GM10248 (cell line): ENCODE data around the gene GTF2B.
"Not testable (repeated sequence)": the region's sequence is repeated elsewhere in the genome, so short reads cannot be mapped to it uniquely, and the experiment has no call there.

Source experiments
- CTCF ChIA-PET: fragments of 300-600 bp; sonication (Branson Sonifier 250); formaldehyde crosslinking; extraction: SDS; loops from one replicate; lab custom pipeline; 2021; ENCODE audit warnings: antibody characterized with exemption; lab: Yijun Ruan, JAX
- POLR2A ChIA-PET: fragments of 350-650 bp; sonication (Branson Sonifier 250); formaldehyde crosslinking; extraction: SDS; loops from one replicate; lab custom pipeline; 2020; ENCODE audit warnings: antibody characterized with exemption; lab: Yijun Ruan, JAX
- DNase-seq: peaks from one replicate; pipeline ENCODE4 v3.0.0; 2012; ENCODE audit errors: extremely low spot score
- TF ChIP-seq, protein P1 (sequence below): IDR thresholded peaks from 2 replicates; pipeline ENCODE4 v1.5.1; 2012; ENCODE audit warnings: mild to moderate bottlenecking, low read depth; ENCODE audit errors: extremely low read depth, missing control alignments, control extremely low read depth

The GTF2B gene

DNA sequence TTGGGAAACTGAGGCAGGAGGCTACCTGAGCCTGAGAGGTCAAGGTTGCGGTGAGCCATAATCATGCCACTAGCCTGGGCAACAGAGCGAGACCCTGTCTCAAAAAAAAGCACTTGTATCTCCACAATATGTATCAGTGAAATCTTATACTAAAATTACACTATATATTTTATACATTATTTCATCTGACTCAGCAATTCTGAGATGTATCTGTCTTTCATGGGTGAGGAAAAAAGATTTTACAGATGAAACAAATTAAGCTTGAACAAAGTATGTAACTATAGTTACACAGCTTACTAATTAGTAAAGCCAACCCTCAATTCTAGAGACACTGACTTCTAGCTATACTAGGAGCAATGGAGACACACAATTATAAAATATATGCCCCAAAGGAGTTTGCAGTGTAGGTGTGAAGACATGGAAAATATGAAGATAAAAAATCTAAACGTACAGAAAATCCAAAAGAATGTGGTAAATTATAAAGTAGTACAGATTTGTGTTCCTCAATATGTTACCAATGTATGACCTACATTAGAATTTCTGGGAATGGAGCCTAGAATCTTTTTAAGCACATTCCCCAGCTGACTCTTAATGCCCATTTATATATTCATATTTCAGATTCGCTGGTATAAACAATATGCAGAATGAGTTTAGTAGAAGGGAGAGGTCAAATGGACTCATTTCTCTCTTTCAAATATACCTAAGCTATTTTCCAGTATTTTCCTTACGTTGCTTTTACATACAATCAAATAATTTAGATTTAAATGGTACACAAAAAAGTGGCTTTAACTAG is 14.6 kb downstream of the GTF2B start:
- ChIA-PET CTCF (interaction anchor here (0.7 to 6.1 kb wide), 27 partner anchors 8 to 697 kb away, joined by 3 to 142 read pairs (median 4); partner anchors contain the start of genes GTF2B and PKN2), POLR2A (interaction anchor here (1.0 kb wide), 1 partner anchor 13 kb away, joined by 6 read pairs; no protein-coding TSS in a partner anchor)
- no peak for DNase-seq
- TF ChIP-seq, protein P1, sequence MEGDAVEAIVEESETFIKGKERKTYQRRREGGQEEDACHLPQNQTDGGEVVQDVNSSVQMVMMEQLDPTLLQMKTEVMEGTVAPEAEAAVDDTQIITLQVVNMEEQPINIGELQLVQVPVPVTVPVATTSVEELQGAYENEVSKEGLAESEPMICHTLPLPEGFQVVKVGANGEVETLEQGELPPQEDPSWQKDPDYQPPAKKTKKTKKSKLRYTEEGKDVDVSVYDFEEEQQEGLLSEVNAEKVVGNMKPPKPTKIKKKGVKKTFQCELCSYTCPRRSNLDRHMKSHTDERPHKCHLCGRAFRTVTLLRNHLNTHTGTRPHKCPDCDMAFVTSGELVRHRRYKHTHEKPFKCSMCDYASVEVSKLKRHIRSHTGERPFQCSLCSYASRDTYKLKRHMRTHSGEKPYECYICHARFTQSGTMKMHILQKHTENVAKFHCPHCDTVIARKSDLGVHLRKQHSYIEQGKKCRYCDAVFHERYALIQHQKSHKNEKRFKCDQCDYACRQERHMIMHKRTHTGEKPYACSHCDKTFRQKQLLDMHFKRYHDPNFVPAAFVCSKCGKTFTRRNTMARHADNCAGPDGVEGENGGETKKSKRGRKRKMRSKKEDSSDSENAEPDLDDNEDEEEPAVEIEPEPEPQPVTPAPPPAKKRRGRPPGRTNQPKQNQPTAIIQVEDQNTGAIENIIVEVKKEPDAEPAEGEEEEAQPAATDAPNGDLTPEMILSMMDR: no peak

DNA sequence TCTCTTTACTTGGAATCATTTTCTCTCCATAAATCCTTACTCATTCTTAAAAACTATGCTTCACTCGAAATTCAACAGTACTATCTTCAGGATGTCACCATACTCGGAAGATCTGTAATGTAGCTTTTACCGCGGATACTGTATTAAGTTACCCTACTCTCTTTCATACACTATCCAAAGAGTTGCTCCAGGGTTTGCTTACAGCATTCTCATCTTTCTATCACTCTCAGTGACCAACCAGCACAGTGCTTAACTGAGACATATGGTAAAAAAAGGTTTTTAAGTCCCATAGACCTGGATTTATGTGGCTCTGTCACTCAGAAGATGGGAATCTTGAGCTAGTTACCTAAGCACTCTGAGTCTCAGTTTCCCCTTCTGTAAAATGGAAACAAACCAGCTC is 15.8 kb downstream of the GTF2B start:
- no peak for DNase-seq
- CTCF ChIA-PET: interaction anchor here (1.2 to 6.1 kb wide), 7 partner anchors 9 to 266 kb away, joined by 3 to 142 read pairs (median 12); partner anchors contain the start of gene GTF2B
- TF ChIP-seq, protein P1: no peak
- POLR2A ChIA-PET: interaction anchor here (0.5 to 1.1 kb wide), 2 partner anchors 16 to 19 kb away, joined by 3 read pairs; partner anchors contain the start of gene GTF2B

DNA sequence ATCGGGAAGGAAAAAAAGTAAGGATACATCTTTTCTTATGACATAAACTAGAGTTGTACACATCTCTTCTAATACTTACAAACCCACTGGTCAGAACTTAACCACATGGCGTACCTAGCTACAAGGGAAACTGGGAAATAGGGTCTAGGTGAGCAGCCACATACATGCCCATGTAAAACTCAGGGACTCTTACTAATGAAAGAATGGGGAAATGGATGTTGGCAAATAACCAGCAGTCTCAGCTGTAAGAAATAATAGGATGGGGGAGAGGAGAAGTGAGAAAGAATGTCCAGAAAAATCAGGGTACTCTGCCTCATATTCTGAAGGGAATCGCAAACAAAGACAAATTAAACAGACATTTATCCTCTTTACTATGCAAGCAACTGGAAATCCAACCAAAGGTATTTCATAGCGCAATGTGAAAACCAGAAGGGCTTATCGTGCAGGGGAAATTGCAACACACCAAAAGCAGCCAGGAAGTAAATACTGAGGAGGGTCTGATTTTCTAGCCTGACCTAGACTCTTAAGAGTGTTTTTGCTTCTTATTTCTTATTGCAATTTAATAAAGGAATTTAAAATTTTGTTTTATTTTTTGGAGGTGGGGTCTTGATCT is 17.5 kb downstream of the GTF2B start:
- CTCF ChIA-PET: interaction anchor here (0.7 to 6.1 kb wide), 4 partner anchors 9 to 257 kb away, joined by 3 to 52 read pairs (median 6); no protein-coding TSS in a partner anchor
- DNase-seq: no peak
- POLR2A ChIA-PET: interaction anchor here (1.9 kb wide), 1 partner anchor 17 kb away, joined by 8 read pairs; the partner anchor contains the start of gene GTF2B

DNA sequence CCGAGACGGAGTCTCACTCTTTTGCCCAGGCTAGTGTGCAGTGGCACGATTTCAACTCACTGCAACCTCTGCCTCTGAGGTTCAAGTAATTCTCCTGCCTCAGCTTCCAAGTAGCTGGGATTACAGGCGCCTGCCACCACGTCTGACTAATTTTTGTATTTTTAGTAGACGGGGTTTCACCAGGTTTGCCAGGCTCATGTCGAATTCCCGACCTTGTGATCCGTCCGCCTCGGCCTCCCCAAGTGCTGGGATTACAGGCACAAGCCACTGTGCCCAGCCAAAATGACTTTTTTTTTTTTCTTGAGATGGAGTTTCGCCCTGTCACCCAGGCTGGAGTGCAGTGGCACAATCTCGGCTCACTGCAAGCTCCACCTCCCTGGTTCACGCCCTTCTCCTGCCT is 21.7 kb downstream of the GTF2B start:
- DNase-seq, POLR2A ChIA-PET: not testable (repeated sequence)
- CTCF ChIA-PET: interaction anchor here (1.0 kb wide), 1 partner anchor 85 kb away, joined by 3 read pairs; no protein-coding TSS in a partner anchor

More for the DNA sequence above, 17.5 kb downstream of the GTF2B start:
- TF ChIP-seq, protein P1: no peak

DNA sequence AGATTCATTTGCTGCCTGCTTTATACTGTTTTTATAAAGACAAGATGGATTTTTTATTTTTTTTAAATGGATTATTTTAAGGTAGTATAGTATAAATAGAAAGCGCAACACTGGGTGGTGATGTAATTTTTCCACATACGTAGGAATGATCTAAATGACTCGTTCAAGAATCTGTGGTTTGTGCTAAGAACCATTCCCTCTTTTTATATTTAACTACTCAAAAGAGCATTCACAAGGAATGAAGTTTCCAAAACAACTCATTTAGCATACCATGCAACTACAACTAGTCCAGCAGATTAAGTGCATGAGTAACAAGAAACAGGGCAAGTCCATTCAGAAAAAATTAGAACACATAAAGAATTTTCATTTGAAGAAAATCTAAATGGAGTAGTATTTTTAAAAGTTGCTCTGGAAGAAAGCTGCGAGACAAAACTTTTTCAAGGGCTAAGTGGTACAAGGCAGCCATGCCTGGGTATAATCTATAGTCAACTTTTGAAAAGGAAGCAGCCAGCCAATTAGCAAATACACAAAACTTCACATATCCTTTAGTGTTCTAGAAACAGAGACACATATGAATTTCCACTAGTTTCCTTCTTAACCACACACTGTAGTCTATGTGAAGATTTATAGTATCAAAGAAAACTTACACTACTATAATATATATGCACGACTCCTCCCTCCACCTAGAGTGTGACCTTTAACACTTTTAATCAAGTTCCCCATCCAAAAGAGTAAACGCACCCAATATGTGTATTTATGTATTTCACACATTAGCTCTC is 23.4 kb downstream of the GTF2B start:
- ChIA-PET POLR2A (interaction anchor here (0.5 kb wide), 1 partner anchor 211 kb away, joined by 3 read pairs; no protein-coding TSS in a partner anchor), CTCF (interaction anchor here (0.9 to 6.8 kb wide), 3 partner anchors 8 to 184 kb away, joined by 3 to 52 read pairs (median 3); no protein-coding TSS in a partner anchor)
- DNase-seq: no peak
- TF ChIP-seq, protein P1: no peak

DNA sequence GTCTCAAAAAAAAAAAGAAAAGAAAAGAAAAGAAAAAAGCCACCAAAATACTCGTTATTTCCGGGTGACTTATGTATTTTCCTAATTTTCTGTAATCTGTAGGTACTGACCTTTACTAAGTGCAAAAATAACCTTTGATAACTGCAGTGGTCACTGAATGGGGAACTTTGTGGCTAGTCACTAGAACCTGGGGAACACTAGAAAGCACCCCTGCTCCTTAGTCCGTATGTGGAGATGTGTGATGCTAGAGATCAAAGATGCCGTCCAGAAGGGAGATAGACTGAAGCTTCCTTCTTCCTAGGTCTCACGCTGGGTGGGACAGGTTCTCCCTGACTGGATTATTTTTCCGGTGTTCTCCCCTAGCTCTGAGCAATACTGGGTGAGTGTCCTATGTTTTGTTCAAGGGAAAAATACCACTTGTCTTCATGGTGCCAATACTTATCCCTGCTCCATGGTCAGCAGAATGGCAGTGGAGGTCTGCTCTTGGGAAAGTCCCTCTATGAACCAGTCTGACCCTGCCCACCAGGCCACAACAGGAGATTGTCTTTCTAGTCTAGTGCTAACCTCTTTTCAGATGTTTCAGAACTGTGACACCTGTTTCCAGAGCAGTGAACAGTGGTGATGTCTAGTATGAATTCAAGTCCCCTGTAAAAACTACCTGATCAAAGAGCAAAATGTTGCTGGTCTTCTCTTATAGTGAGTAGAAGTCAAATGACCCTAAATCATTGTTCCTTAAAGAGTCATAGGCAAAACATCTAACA is 39.9 kb downstream of the GTF2B start:
- POLR2A ChIA-PET: no interaction called here

More for the DNA sequence above, 39.9 kb downstream of the GTF2B start:
- no peak for DNase-seq
- TF ChIP-seq, protein P1: no peak
- CTCF ChIA-PET: interaction anchor here (0.8 to 2.0 kb wide), 3 partner anchors 9 to 25 kb away, joined by 3 to 6 read pairs (median 4); no protein-coding TSS in a partner anchor
